ENCODE measurements around the gene ENTREP1.

ENTREP1 gene

GRCh38 chr9:69292078-69292477 lies 32.9 kb upstream of the ENTREP1 start:
- no peaks in the 10 kb centered on the region for H3K36me3 ChIP-seq
- H3K9me3 ChIP-seq (ENCODE audit: severe bottlenecking) = no peaks in the 10 kb centered on the region
- no peak for TF ChIP-seq CTCF (IDR thresholded peaks at IDR 0.05; ENCODE audit: low read depth, low read length)
- H3K4me3 ChIP-seq (ENCODE audit: low read depth, low read length) = no peak overlapping the region
- DNase-seq = no peak
- no peak overlapping the region for H3K27ac ChIP-seq
- peaks cover 9% of the 10 kb centered on the region for H3K27me3 ChIP-seq (ENCODE audit: insufficient read depth, low read depth, severe bottlenecking)

- no peak for TF ChIP-seq CTCF (IDR thresholded peaks at IDR 0.05; ENCODE audit: low read depth, low read length)
- Histone ChIP-seq H3K9me3 (ENCODE audit: severe bottlenecking) (no peaks in the 10 kb centered on the region), H3K4me3 (ENCODE audit: low read depth, low read length) (no peak overlapping the region), H3K36me3 (no peaks in the 10 kb centered on the region), H3K27ac (no peak overlapping the region), H3K27me3 (ENCODE audit: insufficient read depth, low read depth, severe bottlenecking) (peaks cover 11% of the 10 kb centered on the region)
- no peak for DNase-seq
Observed at GRCh38 chr9:69293156-69293555, 31.9 kb upstream of the ENTREP1 start.

- DNase-seq = no peak
- TF ChIP-seq CTCF (IDR thresholded peaks at IDR 0.05; ENCODE audit: low read depth, low read length) = no peak
- no peaks in the 10 kb centered on the region for H3K9me3 ChIP-seq (ENCODE audit: severe bottlenecking)
Observed at GRCh38 chr9:69295872-69296552, 29.0 kb upstream of the ENTREP1 start.

GRCh38 chr9:69297300-69297980 lies 27.6 kb upstream of the ENTREP1 start:
- TF ChIP-seq CTCF (IDR thresholded peaks at IDR 0.05; ENCODE audit: low read depth, low read length) = no peak
- H3K36me3 ChIP-seq = no peaks in the 10 kb centered on the region

More at GRCh38 chr9:69295872-69296552, 29.0 kb upstream of the ENTREP1 start:
- Histone ChIP-seq H3K27ac (no peak overlapping the region), H3K27me3 (ENCODE audit: insufficient read depth, low read depth, severe bottlenecking) (peaks cover 10% of the 10 kb centered on the region), H3K36me3 (no peaks in the 10 kb centered on the region), H3K4me3 (ENCODE audit: low read depth, low read length) (no peak overlapping the region)

GRCh38 chr9:69299315-69299714 lies 25.7 kb upstream of the ENTREP1 start:
- Histone ChIP-seq H3K36me3 (no peaks in the 10 kb centered on the region), H3K27me3 (ENCODE audit: insufficient read depth, low read depth, severe bottlenecking) (peaks cover 10% of the 10 kb centered on the region), H3K27ac (no peak overlapping the region), H3K4me3 (ENCODE audit: low read depth, low read length) (no peak overlapping the region), H3K9me3 (ENCODE audit: severe bottlenecking) (no peaks in the 10 kb centered on the region)
- no peak for DNase-seq
- no peak for TF ChIP-seq CTCF (IDR thresholded peaks at IDR 0.05; ENCODE audit: low read depth, low read length)

More at GRCh38 chr9:69297300-69297980, 27.6 kb upstream of the ENTREP1 start:
- Histone ChIP-seq H3K27ac (no peak overlapping the region), H3K4me3 (ENCODE audit: low read depth, low read length) (no peak overlapping the region), H3K9me3 (ENCODE audit: severe bottlenecking) (no peaks in the 10 kb centered on the region), H3K27me3 (ENCODE audit: insufficient read depth, low read depth, severe bottlenecking) (peaks cover 10% of the 10 kb centered on the region)
- DNase-seq = no peak

All from WERI-Rb-1 (cell line).